ENCODE results near the gene PTH2R.
"Not testable (repeated sequence)": the region's sequence is repeated elsewhere in the genome, so short reads cannot be mapped to it uniquely, and the experiment has no call there.

PTH2R gene

DNA sequence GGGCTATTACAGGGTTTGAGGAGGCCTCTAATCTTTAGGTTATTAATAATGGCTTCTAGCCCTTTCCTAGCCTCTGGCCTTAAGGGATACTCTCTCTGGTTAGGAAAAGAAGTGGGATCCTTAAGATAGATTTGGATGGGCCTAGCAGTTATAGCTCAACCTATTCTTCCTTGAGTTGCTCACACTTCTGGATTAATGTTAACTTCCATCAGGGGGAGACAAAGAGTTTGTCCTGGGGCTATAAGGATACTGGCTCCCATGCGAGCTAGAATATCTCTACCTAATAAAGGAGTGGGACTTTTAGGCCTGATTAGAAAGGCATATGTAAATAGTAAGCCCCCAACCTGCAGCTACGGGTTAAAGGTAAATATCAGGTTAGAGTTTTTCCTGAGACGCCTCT lies 14.3 kb upstream of the PTH2R start:
- no peak for DNase-seq

GRCh38 chr2:208396796-208397195 lies 9.8 kb upstream of the PTH2R start:
- DNase-seq = not testable (repeated sequence)

- no peak for DNase-seq
These were observed 7.4 kb upstream of the PTH2R start for GRCh38 chr2:208399201-208399600.

GRCh38 chr2:208407667-208408066 lies 1.1 kb downstream of the PTH2R start:
- no peak for DNase-seq

DNA sequence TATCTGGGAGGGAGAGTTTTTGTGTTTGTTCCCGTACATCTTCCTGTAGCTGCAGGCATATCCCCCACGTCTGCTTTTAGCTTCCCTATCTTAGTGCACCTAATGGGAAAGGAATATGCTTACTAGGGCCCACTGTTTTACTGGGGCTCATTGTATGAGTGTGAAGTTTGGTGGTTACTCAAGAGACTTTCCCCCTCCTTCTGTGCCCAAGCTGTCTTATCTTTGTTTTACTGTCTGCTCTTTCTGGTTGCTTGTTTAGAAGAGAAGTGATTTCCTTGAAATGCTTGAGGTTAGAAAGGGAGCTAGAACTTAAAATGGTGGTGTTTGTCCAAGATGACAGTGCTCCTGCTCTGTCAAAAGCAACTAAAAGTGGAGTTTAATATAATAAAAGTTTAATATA lies 7.3 kb downstream of the PTH2R start:
- DNase-seq = no peak

- no peak for DNase-seq
These were observed 8.7 kb downstream of the PTH2R start for GRCh38 chr2:208415255-208415654.

DNA sequence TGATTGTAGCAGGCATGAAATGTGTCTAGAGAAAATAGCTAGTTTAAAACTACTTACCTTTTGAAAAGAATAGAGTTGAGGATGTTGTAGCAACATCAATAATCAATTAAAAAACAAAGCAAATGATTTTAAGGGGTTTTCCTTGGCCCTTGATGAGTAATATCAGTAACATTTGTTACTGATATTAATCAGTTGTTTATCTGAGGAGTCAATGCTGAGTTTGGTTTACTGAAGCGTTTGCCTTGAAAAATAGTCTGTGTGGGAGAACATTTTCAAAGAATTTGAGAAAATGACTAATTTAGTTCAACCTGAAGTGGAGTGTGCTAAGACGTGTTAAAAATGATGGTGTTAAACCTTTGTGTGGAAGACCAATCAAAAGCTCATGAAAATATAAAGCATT lies 9.3 kb downstream of the PTH2R start:
- no peak for DNase-seq

DNA sequence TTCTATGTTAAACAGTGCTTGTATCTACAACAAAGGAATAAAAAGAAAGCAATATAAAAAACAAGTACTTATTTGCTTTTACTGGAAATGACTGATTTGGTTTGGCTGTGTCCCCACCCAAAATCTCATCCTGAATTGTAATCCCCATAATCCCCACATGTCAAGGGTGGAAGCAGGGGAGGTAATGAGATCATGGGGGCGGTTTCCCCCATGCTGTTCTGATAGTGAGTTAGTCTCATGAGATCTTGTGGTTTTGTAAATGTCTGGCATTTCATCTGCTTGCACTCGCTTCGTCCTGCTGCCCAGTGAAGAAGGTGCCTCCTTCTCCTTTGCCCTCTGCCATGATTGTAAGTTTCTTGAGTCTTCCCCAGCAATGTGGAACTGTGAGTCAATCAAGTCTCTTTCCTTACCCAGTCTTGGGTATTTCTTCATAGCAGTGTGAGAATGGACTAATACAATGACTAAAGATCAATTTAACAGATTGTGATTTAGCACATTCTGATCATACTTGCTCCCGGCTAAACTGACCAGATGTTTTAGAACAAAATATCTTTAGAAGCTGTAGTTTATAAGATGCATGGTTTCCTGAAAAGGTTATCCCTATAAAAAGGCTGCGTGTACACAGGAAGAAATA lies 19.9 kb downstream of the PTH2R start:
- DNase-seq = no peak

GRCh38 chr2:208437755-208438154 lies 31.2 kb downstream of the PTH2R start:
- DNase-seq = no peak

GRCh38 chr2:208440716-208441115 lies 34.1 kb downstream of the PTH2R start:
- DNase-seq = no peak

GRCh38 chr2:208441951-208442350 lies 35.4 kb downstream of the PTH2R start:
- DNase-seq = no peak

DNA sequence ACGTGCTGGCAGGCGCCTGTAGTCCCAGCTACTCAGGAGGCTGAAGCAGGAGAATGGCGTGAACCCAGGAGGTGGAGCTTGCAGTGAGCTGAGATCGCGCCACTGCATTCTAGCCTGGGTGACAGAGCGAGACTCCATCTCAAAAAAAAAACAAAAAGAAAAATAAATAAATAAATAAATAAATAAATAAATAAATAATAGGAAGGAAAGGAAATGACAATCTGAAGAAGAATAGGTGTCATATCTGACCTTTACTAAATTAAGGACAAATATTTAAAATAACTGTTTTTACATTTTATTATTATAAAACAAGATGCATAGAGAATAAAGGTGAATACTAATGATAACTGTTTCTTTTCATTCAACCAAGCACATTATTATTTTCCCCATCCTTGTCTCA lies 40.9 kb downstream of the PTH2R start:
- DNase-seq = not testable (repeated sequence)

- DNase-seq = no peak
These were observed 44.5 kb downstream of the PTH2R start for GRCh38 chr2:208451061-208451460.

DNA sequence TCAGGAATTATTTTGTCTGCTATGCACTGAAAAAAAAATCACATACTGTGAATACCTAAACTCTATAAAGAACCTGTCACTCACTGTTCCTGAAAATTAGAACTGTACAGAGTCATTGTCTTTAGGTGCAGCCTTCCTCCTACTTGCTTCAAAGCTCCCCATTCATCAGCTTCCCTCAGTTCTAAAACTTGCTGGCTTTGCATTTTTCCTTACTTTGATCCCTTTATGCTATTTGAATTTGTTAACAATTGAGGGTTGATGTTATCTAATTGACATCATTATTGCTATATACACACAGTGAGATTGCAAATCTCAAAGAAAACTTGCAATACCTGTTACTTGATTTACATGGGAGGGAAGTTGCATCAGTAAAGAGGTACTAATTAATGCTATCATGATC lies 48.3 kb downstream of the PTH2R start:
- no peak for DNase-seq

DNA sequence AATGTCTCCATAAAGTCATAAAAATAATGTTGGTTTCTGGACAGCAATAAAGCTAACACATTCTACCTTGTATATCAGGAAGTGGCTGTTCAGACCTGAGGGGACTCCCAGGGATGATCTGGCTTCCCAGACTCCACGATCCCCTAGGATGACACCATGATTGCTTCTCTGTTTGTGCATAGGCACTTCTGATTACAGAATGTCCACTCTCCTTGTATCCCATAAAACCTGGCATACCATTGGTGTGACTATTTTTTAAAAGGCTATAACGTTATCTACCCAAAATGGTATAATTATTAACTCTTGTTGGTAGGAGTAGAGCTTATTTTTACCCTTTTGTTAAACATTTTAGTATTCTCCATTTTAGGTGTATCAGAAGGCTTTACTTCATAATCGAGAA lies 57.1 kb downstream of the PTH2R start:
- no peak for DNase-seq

GRCh38 chr2:208464205-208464604 lies 57.6 kb downstream of the PTH2R start:
- no peak for DNase-seq

- peak; percentile 3 for DNase-seq
These were observed 59.7 kb downstream of the PTH2R start for GRCh38 chr2:208466151-208466919.

DNA sequence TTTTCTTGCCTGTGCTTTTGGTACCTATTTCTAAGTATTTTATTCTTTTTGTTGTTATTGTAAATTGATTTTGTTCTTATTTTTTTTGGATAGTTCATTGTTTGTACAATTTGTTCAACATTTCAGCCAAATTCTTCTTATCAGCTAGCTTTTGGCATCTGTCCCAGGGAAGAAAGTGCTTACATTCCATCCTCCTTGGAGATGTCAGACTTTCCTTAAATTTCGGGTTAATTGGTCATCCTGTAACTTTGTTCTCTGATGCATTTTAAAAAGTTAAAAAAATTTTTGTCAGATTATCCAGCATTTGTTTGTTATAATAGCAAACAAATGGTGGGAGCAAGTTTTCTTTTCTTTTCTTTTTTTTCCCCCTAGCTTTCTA lies 60.3 kb downstream of the PTH2R start:
- DNase-seq = no peak

GRCh38 chr2:208467564-208467963 lies 61.0 kb downstream of the PTH2R start:
- no peak for DNase-seq

DNA sequence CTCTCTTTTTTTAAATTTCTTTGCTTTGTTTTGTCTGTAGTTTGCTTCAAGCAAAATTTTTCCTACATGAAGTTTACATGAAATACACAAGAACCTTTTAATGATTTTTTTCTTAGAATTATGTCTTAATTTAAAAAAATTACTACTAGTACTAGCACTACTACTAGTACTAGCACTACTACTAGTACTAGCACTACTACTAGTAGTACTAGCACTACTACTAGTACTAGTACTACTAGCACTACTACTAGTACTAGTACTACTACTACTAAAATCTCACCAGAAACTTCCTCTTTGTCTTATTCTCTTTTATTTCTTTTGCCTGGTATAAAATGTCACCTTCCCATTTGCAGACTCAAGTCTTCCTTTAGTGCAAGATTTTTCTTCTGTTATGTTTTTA lies 71.1 kb downstream of the PTH2R start:
- DNase-seq = no peak

DNA sequence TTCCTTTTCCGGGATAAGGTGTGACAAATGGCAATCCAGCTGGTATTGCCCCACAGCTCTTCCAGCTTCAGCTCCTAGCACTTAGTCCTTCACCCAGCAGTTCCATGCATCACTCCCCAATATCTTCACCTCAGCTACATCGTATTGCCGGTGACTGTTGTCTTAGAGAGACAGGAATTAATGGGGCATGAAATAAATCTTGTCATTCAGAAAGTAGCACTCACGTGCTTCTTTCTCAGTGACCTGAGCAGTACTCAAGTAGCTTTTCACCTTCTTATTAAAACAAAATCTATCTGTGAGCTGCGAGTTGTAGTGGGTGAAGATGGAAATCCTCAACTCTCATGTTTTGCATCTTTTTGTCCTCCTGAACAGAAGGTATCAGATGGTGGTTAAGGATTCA lies 72.8 kb downstream of the PTH2R start:
- no peak for DNase-seq

DNA sequence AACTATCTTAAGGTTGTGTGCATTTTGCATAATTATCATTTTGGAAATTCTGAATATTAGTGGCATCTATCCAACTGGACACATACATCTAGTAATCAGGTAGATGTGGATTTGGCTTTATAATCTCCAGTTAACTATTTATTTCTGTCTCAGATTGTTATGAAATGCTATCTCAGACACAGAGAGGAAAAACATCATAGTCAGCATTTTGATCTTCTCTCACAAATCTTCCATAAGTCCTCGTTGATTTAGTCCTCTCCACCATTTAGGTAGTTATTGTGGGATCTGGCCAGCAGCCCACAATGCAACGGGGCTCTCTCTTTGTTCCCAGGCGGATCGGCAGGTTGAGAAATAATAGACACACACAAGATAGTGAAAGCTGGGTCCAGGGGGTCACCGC lies 75.4 kb downstream of the PTH2R start:
- not testable (repeated sequence) for DNase-seq

- not testable (repeated sequence) for DNase-seq
These were observed 75.9 kb downstream of the PTH2R start for GRCh38 chr2:208482453-208483015.

DNA sequence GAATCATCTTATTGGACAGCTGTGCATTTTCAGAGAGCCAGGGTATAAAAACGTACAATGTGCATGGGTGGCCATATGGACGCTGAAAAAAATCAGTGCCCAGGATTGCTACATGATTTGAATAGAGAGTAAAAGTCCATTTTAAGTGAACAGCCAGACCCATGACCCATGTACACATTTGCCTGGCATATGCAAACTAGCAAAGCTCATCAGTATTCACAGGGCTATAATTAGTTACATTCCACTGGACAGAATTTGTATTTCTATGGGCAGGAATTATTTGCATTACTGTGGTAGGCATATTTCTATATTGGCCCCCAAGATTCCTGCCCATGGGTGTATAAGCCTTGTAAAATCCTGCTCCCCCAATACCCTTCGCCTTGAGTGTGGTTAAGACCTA lies 78.8 kb downstream of the PTH2R start:
- DNase-seq = no peak
